Activated CD4-positive, alpha-beta T cell treated with anti-CD3 and anti-CD28 coated beads, Interleukin-2, amount 50 U/mL, for 16 hours (primary cell): Measurements from ENCODE around the gene THAP11.
A peak's percentile ranks its signal among the peaks of the same experiment; 100 is the strongest.
"Not testable (repeated sequence)": the region's sequence is repeated elsewhere in the genome, so short reads cannot be mapped to it uniquely, and the experiment has no call there.

ENCODE experiments used
- DNase-seq: peaks from one replicate; pipeline ENCODE4 v3.0.0-alpha.2; 2020

THAP11 gene

DNA sequence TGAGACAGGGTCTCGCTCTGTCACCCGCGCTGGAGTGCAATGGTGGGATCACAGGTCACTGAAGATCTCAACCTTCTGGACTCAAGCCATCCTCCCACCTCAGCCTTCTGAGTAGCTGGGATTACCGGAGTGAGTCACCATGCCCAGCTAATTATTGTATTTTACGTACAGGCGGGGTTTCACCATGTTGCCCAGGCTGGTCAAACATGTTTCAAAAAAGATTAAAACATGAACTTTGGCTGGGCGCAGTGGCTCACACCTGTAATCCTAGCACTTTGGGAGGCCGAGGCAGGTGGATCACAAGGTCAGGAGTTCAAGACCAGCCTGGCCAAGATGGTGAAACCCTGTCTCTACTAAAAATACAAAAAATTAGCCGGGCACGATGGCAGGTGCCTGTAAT lies 4.9 kb upstream of the THAP11 start:
- DNase-seq, result not testable (repeated sequence)

DNA sequence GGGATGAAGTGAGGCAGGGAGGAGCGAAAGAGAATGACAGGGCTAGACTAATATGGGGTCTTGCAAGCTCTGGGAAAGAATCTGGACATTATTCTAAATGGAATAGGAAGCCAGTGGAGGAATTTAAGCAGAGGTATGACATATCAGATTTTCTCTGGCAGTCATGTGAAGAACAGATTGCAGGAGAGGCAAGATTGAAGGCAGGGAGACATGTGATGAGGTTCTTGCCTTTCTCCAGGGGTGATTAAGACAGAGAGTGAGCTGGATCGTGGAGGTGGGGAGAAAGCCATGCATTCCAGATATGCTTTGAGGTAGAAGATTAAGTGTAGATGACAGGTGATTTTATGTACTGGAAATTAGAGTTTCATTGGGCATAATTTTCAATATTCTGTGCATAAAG lies 4.3 kb upstream of the THAP11 start:
- DNase-seq, result no peak

DNA sequence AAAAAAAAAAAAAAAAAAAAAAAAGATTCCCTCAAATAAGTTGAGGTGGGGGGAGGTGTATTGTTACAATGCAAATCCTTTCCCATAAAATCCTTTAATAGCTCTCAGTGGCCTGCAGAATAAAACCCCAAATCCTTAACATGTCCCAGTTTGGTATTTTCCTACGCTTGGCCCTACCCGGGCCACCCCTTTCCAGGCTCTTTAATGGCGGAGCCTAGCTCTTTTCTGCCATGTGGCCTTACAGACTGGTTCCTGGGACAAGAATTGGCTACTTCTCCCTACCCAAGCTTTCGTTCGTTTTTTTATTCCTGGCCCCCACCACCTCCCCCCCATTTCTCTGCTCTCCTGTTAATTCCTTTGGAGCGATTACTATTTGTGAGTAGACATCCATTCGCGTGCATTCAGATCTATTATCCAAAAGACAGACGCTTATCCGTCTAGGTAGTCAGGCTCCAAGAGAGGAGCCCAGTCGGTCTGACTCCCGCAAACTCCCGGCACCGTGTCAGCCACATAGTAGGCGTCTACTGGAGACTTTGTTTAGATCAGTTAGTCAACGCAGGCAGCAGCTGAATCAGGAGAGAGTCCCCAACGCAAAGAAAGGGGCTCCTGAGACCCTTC lies 813 bp upstream of the THAP11 start:
- no peak for DNase-seq

DNA sequence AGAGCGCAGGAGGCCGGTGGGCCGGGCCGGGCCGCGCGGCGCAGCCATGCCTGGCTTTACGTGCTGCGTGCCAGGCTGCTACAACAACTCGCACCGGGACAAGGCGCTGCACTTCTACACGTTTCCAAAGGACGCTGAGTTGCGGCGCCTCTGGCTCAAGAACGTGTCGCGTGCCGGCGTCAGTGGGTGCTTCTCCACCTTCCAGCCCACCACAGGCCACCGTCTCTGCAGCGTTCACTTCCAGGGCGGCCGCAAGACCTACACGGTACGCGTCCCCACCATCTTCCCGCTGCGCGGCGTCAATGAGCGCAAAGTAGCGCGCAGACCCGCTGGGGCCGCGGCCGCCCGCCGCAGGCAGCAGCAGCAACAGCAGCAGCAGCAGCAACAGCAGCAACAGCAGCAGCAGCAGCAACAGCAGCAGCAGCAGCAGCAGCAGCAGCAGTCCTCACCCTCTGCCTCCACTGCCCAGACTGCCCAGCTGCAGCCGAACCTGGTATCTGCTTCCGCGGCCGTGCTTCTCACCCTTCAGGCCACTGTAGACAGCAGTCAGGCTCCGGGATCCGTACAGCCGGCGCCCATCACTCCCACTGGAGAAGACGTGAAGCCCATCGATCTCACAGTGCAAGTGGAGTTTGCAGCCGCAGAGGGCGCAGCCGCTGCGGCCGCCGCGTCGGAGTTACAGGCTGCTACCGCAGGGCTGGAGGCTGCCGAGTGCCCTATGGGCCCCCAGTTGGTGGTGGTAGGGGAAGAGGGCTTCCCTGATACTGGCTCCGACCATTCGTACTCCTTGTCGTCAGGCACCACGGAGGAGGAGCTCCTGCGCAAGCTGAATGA lies 606 bp downstream of the THAP11 start:
- DNase-seq, result peak; percentile 66

DNA sequence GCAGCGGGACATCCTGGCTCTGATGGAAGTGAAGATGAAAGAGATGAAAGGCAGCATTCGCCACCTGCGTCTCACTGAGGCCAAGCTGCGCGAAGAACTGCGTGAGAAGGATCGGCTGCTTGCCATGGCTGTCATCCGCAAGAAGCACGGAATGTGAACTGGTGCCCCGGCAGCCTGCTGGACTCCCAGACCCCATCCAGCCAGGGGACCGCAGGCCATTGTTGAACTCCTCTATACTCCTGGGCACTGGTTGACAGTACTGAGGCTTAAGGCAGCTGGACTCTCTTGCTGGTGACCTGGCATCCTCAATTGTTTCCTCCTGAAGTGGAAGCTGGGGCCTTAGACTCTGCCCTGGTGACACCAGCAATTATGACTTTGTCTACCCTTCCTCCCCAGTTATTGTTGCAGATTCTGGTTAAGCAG lies 1.2 kb downstream of the THAP11 start:
- no peak for DNase-seq

DNA sequence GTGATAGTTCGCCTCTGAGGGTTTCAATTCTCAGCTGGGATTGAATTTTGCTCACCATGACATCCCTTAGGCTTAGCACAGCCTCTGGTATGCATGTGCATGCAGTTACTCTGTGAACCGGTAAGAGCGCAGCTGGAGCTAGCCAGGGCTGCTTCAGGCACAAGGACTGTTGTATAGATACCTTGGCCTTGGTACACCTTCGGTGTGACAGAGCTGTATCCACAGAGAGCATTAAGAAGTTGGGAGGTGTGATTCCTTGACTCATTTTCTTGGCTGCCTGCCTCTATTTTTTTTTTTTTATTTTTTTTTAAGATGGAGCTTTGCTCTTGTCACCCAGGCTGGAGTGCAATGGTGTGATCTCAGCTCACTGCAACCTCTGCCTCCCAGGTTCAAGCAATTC lies 2.4 kb downstream of the THAP11 start:
- no peak for DNase-seq

DNA sequence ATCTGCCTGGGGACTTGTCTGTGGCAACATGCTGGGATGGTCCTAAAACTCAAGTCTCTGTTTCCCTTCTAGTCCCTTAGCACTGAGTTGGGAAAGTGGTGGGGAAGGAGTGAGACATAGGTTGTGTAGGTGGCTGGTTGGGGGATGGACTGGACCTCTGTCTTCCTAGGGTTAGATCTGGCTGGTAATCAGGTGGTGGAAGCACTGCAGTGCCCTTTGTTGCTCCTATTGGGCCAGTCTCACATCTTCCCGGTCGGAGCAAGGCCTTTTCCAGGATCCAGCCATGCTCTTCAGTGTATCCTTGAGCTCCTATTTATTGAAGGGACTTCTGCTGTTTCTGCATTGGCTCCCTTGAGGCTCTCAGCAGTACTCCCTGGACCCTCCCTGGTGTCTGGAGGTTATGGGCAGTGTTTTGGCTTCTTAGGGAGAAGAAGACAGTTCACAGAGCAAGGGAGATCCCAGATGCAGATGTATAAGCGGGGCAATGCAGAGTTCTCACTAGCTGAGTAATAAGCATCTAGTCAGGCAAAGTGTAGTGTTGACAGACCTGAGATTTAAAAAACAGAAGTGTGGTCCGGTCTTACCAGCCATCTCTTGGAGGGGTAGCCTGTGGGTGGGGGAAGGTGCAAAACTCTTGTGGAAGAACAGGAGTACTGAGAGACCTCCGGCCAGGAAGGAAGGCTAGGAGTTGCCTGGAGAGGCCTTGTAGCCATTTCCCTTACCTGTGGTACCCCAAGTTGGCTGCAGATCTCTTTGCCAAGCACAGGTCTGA lies 3.4 kb downstream of the THAP11 start:
- DNase-seq, result no peak

DNA sequence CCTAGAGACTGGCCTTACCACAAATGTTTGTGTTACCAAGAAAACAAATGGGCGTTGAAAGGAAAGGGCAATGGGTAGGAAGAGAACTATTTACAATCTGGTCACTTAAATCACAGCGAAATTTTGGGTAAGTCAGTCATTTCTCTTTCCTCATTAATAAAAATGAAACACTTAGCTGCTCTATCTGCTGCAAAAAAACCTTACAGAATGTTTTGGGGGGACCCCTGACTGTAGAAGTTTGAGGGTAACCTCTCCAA lies 3.9 kb downstream of the THAP11 start:
- DNase-seq, result no peak

DNA sequence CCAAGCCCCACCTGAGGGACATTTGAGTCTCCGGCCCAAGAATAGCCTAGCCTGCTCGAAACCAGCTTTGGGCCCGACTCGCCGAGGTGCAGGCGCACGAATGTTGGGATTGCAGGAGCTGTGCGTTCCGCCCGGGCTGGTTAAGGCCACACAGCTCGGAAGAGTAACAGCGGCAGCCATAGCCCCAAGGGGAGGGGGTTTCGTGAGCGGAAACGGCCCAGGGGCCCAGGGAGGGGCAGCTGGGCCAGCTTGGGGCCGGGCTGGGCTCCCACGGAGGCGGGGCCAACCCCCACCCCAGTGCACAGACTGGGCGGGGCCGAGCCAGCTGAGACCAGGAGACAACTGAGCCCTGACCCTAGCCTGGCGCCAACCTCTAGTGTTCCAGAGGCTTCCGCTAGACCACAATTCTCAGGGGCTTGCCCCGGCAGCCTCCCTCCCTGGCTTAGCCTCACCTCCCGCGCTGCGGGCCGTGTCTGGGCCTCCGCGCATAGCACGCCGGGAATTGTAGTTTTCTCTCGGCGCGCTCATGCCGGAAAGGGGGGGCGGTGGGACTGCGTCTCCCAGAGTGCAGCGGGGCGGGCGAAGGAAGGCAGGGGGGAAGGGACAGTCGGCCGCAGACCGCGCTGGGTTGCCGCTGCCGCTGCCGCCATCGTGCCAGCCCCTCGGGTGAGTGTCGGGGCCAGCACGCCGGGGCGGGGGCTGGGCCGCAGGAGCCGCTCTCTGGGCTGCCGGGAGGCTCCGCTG lies 4.4 kb downstream of the THAP11 start, which contains the start of gene NUTF2:
Gene NUTF2, plus strand, starts transcription at position 614 of the 744 bp plus-strand sequence. CDS start 18,198 bp downstream, outside the sequence.
- peak; percentile 98 for DNase-seq

DNA sequence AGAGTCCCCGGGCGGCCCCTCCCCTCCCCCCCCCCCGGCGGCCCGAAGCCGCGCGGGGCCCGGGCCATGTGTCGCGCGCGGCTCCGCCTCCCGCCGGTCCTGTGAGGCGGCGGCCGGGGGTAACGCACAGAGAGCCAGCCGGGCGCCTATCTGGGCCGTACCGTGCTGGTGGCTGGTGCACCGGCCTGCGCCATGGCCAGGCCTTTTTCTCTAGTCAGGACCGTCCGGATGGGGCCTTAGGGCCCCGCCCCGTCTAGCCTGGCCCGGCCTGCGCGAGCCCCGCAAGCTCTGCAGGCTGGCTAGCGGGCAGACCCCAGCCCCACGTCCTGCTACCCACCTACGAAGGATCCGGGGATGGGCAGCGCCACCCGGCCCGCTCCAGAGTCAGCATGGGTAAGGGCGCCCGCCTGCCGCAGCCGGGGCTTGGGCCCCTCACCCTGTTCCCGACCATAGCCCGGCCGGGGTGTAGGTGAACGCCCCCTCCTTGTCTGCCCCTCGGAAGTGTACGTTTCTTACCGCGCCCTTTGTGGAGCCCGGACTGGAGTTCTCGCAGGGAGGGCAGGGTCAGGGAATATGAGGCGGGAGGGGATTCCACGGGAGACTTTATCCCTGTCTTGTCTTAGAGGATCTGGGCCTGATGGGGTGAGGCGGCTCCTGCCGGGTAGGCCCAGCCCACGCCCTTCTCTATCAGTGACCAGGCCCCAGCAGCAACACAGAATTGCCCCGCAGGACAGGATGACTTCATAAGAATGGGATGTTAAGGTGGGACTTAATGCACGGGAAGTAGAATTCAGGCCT lies 5.1 kb downstream of the THAP11 start, which contains the start of gene CENPT:
Gene CENPT, minus strand, starts transcription at position 630 of the 798 bp plus-strand sequence. CDS start 13,834 bp downstream, outside the sequence.
- DNase-seq, result no peak

DNA sequence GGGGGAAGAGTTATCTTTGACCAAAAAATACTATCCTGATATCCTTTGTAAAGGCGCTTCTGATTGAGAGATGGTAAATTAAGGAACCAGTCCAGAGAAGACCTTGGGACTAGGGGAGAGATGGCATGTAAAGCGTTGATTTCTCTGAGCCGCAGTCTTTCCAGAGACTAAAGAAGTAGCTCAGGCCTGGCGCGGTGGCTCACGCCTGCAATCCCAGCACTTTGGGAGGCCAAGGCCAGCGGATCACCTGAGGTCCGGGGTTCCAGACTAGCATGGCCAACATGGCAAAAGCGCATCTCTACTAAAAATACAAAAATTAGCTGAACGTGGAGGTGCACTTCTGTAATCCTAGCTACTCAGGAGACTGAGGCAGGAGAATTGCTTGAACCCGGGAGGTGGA lies 6.0 kb downstream of the THAP11 start:
- DNase-seq, result no peak

DNA sequence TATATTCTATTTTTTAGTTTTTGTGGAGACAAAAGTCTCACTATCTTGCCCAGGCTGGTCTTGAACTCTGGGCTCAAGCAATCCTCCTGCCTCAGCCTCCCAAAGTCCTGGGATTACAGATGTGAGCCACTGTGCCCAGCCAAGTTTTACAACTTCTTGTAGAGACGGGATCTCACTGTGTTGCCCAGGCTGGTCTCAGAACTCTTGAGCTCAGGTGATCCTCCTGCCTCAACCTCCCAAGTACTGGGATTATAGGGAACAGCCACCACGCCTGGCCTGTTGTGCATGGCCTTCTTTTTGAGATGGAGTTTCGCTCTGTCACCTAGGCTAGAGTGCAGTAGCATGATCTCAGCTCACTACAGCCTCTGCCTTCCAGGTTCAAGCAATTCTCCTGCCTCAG lies 11.6 kb downstream of the THAP11 start:
- no peak for DNase-seq

DNA sequence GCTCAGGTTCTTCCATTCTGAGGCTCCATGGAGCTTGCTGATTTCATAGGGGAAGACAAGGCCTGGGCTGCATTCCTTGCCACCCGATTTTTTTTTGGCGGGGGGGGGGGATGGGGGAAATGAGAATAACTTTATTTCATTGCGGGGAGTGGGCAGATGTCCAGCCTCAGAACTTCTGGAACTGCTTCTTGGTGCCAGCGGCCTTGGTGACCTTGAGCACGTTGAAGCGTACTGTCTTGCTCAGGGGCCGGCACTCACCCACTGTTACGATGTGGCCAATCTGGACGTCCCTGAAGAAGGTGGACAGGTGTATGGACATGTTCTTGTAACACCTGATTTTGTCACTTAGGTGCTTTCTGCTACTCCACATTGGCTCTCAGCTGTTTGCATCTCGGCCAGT lies 13.7 kb downstream of the THAP11 start:
- no peak for DNase-seq

DNA sequence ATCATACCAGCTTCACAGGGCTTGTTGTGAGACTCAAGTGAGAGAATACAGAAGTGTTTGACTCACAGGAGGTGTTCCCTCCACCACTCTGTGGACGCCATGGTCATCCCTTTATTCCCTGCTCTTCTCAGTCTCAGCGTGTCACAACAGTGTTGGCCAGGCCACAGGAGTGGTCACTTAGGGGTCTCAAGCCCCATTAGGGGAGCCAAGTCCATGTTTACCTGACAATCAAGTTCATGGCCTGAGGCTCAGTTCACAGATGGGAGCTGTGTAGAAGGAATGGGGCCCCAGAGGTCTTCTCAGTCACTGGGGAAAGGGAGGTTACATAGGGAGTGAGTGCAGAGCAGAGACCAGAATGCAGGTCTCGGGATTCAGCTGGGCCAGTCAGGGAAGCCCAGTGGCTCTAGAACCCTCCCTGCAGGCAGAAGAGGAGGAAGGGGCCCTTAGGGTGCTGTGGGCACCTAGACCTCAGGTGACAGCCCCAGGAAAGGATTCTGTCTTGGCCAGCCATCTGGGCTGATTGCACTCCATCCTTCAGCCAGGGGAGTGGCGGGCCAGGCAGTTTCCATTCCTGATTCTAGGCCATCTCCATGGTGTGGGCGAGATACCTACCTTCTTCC lies 14.9 kb downstream of the THAP11 start:
- DNase-seq, result no peak

DNA sequence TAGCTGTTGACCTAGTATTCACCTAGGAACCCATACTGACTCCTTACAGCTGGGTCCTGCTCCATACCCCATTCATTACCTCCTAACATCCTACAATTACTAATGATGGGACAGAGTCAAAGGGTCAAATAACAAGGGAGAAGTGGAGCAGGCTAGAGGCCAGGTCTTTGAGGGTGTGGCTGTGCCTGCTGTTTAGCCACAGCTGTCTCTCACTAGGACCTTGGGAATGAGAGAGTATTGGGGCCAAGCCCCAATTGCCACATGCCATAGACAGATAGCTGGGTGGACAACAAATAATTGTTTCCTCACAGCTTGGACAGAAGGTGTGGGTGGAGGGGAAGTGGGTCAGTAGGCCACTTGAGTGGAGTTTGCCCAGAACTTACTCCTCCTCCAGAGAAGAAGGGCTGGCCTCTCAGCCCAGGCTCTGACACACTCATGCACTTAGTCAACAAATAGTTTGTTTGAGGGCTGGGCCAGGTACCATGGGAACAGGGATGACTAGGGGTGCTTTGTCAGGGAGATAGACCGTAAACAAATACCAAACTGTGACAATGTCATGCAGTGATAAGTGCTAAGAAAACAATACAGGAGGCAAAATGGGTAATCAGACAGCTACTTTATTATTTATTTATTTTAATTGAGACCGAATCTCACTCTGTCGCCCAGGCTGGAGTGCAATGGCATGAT lies 15.6 kb downstream of the THAP11 start:
- peak; percentile 48 for DNase-seq

DNA sequence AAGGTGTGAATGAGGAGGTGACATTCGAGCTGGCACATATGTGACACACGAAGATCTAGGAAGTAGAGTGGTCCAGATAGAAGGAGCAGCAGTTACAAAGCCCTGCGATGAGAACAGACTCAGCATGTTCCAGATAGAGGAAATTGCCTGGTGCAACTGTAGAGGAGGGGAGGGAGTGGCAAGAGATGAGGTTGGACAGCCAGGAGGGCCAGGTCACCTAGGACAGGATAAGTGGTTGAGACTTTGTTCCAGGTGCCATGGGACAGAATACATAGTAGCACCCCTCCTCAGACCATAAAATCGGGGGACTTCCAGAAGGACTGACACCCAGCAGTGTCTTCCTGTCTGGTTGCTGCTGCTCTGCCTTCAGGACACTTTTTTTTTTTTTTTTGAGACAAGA lies 16.4 kb downstream of the THAP11 start:
- DNase-seq, result no peak

DNA sequence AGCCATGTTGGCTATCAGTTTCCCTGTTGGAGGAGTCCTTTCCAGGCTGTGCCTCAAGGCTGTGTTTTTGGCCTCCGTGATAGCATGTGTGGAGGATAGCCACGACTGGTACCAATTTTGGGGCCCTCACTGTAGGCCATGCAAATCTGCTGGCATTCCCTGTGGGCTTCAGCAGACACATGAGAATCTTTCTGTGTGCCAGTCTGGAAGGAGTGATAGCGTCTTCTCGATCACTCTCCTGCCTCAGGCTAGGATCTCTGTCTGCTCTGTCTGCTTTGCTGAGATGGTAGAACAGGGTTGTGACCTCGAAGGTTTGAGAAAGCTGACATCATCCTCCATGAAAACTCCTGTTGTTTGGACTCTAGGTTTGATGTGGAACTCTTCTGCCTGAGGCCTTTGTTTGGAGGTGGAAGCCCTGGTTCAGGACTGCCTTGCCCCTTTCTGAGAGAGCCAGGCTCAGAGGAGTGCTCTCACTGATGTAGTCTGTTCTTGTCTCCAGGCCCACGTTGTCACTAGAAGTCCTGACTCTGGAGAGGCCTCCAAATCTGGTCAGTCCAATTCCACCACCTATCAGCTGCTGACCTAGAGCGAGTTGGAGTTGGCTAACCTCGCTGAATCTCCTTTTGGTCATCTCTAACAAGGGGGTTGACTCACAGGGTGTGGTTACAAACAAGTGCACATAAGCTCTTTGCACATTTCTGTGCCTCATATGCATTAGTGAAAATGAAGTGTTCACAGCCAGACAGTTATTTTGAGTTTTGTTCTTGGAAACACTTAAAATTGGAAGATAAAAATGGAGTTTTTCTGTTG lies 18.7 kb downstream of the THAP11 start:
- no peak for DNase-seq

DNA sequence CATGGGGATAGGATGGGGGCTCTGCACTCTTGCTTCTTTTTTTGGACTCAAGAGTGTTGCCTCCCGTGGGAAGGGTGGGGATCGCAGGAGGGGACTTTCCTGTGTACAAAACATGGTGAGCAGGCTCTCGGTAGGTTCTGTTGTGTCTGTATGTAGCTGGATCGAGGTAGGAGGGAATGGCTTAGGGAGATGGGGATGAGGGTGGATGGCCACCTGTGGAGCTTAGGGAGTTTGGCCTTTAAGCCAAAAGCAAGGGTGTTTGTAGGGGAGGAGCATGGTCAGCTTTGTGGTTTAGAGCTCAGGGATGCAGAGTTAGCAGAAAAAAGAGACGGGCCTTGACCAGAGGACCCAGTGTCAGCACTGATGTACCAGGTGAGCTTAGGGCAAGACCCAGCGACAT lies 19.8 kb downstream of the THAP11 start:
- no peak for DNase-seq

DNA sequence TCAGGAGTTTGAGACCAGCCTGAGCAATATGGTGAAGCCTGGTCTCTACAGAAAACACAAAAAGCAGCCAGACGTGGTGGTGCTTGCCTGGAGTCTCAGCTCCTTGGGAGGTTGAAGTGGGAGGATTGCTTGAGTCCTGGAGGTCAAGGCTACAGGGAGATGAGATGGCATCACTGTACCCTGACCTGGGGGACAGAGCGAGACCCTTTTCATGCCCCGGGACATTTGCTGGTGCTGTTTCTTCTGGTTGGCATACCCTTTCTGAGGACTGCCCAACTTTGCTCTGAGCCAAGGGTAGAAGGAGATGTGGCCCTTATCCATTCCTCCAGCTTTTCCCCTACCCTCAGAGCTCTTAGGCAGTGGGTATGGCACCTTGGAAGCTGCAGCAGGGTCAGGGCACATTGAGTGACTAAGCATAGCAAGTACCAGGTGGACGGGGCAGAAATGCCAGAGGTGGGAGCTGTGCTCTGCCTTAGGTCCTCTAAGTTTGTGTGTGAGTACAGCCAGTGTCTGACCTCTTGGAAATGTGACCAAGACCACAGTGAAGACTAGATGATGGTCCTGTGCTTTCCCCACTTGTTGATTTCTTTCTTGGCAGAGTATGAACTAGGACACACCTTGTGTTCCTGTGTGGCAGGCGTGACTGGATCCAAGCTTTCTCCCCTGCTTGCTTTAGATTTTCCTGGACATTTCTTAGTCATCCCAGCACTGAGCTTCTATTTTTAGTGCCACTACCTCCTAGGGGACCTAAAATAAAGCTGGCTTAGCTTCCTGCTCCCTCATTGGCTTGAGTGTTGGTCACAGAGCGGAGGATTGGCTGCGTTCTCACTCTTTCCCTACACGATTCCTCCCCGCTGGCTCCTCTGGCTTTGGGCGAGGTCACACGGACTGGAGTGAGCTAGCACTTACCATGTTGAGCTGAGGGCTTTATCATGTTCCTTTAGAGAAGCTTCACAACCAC lies 20.8 kb downstream of the THAP11 start:
- DNase-seq, result no peak
